Transverse colon (tissue), 4 donors: Measurements from ENCODE around the gene ATE1.
A peak's percentile ranks its signal among the peaks of the same experiment; 100 is the strongest.

Experiments used
- EP300 ChIP-seq: sonication (generic); formaldehyde crosslinking; IDR thresholded peaks from one replicate; pipeline ENCODE4 v1.6.1; 2017; ENCODE audit warnings: antibody characterized with exemption, low read depth
- POLR2A ChIP-seq: fragments of 450-650 bp; IDR thresholded peaks from one replicate; pipeline ENCODE4 v1.6.1; 2016; ENCODE audit warnings: antibody characterized with exemption, mild to moderate bottlenecking, moderate library complexity
- POLR2AphosphoS5 ChIP-seq, 3 donors: sonication (generic); formaldehyde crosslinking; IDR thresholded peaks; one replicate each; pipeline ENCODE4 v1.6.1; 2016; ENCODE audit warnings: antibody characterized with exemption in 3 of 3
- TF ChIP-seq, protein P1 (sequence below), 5 experiments: fragments of 200-600 bp in 3 of 5; fragments of 450-650 bp in 2 of 5; sonication (generic) in 3 of 5; IDR thresholded peaks; 1 replicate in 2 of 5; 2 replicates in 3 of 5; pipeline ENCODE4 v1.5.1; 2016 to 2017; ENCODE audit warnings: antibody characterized with exemption in 5 of 5, inconsistent platforms in 3 of 5, mild to moderate bottlenecking in 2 of 5, moderate library complexity in 1 of 5

DNA sequence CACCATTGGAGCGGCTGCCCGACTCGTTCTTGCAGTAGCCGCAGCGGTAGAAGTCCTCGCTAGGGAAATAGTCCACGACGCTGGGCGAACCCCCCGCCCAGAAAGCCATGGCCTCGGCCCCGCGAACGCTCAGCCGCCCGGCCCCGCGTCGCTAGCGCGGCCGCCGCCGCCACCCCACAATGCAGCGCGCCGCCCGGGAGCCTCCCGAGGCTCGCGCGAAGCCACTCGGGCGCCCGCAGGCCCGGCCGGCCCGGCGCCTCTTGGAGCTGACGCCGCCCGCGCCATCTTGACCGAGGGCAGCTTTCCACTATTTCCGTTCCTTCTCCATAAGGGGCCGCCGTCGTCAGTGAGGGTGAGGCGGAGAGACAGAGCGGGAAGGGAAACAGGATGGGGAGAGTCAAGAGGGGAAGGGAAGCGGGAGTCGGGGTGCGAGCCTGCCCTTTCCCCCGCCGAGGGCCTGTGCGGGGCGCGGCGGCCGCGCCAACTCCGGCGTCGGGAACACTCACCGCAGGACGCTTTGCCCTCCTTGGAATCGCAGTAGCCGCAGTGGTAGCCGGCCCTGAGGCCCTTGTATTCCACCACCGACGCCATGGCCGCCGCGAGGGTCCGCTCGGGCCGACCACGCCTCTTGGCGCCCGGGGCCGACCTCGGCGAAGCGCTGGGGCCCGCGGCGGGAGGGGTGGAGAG, at the start of gene ATE1:
- TF ChIP-seq POLR2AphosphoS5 (IDR thresholded peaks at IDR 0.05) (peak; percentile 87 to 93 (median 92)), POLR2A (peak; percentile 91), EP300 (no peak)
- TF ChIP-seq, protein P1, sequence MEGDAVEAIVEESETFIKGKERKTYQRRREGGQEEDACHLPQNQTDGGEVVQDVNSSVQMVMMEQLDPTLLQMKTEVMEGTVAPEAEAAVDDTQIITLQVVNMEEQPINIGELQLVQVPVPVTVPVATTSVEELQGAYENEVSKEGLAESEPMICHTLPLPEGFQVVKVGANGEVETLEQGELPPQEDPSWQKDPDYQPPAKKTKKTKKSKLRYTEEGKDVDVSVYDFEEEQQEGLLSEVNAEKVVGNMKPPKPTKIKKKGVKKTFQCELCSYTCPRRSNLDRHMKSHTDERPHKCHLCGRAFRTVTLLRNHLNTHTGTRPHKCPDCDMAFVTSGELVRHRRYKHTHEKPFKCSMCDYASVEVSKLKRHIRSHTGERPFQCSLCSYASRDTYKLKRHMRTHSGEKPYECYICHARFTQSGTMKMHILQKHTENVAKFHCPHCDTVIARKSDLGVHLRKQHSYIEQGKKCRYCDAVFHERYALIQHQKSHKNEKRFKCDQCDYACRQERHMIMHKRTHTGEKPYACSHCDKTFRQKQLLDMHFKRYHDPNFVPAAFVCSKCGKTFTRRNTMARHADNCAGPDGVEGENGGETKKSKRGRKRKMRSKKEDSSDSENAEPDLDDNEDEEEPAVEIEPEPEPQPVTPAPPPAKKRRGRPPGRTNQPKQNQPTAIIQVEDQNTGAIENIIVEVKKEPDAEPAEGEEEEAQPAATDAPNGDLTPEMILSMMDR (IDR thresholded peaks at IDR 0.05), result no peak
